Epithelial cell of esophagus (primary cell): ENCODE results near the gene MELK.

Experiments used
- DNase-seq: peaks from one replicate; pipeline ENCODE4 v3.0.0; 2010; ENCODE audit warnings: low read depth
- H3K4me3 ChIP-seq: 2 replicates; pipeline ENCODE4 v1.5.1; 2011; ENCODE audit warnings: mild to moderate bottlenecking, low read length, control low read depth
- CTCF ChIP-seq: IDR thresholded peaks from 2 replicates; pipeline ENCODE4 v1.5.1; 2011; ENCODE audit warnings: low read depth, mild to moderate bottlenecking, low read length, control low read depth, inconsistent platforms; ENCODE audit not compliant: insufficient read depth; ENCODE audit errors: missing control alignments

The MELK gene

GRCh38 chr9:36584620-36585460 is 12.1 kb downstream of the MELK start:
- no peak overlapping the region for H3K4me3 ChIP-seq
- TF ChIP-seq CTCF: no peak
- DNase-seq: peak; percentile 79

DNA sequence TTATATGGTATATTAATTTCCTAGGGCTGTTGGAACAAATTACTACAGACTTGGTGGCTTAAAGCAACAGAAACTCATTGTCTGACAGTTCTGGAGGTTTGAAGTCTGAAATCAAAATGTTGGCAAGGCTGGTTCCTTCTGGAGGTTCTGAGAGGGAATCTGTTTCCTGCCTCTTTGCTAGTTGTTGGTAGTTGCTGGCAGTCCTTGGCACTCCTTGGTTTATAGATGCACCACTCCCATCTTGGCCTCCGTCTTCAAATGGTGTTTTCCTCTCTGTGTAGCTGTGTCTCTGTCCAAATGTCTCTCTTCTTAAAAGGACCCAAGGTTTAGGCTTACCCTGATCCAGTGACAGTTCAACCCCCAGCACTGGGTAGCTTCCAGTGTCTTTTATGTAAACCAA is 17.5 kb downstream of the MELK start:
- TF ChIP-seq CTCF: no peak
- no peak overlapping the region for H3K4me3 ChIP-seq
- no peak for DNase-seq

DNA sequence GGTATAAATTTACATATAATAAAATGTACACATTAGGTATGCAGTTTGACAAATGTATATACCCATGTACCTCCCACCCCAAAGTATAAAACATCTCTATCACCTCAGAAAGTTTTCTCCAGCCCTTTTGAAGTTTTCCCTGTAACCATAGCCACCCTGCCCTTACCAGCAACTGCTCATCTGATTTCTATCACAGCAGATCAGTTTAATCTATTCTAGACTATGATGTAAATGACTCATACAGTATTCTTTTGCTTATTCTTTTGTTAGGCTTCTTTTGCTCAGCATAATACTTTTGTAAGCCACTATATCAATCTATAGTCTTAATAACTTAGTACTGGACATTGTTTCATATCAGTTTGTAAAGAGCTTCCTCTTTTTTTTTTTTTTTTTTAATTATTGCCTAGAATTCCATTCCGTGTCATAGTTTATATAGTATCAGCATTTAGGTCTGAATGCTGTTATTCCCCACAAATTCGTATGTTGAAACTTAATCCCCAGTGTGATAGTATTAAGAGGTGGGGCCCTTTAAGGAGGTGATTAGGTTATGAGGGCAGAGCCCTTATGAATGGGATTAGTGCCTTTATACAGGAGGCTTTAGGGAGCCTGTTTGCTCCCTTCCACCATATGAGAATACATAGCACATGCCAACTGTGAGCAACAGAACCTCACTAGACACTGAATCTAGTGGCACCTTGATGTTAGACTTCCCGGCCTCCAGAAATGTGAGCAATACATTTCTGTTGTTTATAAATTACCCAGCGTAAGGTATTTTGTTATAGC is 20.3 kb downstream of the MELK start:
- TF ChIP-seq CTCF: no peak
- no peak overlapping the region for H3K4me3 ChIP-seq
- DNase-seq: no peak

GRCh38 chr9:36594213-36594612 is 21.5 kb downstream of the MELK start:
- H3K4me3 ChIP-seq: no peak overlapping the region
- TF ChIP-seq CTCF: no peak
- DNase-seq: no peak

DNA sequence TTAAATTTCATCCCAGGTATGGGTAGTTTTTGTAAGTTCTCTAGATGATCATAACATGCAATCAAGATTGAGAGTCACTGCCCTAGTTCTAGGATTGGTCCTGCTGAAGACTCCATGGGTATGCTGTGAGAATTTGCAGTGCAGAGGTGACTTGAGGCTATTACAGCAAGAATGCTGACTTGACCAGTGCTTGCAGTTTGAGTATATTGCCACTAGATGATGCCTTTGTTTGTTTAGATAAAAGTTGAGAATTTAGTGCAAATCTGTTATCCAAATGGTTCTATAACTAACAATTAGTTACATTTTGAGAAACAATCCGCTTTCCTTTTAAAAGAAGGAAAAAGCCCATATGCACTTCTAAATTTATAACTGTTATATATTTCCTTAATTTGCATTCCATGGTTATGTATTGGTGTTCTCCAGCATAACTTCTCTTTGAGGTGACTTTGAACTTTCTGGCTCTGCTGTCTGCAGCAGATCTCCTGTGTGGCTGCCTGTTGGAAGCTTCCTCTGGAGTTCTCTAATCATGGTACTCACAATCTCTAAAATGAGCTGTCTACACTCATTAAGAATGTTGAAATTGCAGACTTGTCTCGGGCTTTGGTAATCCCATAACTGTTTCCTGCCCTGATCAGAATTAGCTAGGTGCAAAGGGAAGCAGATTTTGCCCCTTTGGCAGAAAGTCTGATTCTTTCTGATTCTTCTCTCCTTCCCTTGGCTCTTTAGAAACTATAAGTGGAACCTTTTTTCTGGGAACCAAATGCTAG is 24.9 kb downstream of the MELK start:
- peak; percentile 55 for DNase-seq
- H3K4me3 ChIP-seq: no peak overlapping the region
- peak; percentile 72 for TF ChIP-seq CTCF

GRCh38 chr9:36598273-36598672 is 25.6 kb downstream of the MELK start:
- no peak overlapping the region for H3K4me3 ChIP-seq
- no peak for DNase-seq
- TF ChIP-seq CTCF: no peak
